COR-L47 (cell line): Measurements from ENCODE around the gene POLL.
A peak's percentile ranks its signal among the peaks of the same experiment; 100 is the strongest.
"Not testable (repeated sequence)": the region's sequence is repeated elsewhere in the genome, so short reads cannot be mapped to it uniquely, and the experiment has no call there.

Experiments
- DNase-seq: peaks from one replicate; lab custom pipeline; 2025; lab: John Stamatoyannopoulos, UW

Gene POLL

DNA sequence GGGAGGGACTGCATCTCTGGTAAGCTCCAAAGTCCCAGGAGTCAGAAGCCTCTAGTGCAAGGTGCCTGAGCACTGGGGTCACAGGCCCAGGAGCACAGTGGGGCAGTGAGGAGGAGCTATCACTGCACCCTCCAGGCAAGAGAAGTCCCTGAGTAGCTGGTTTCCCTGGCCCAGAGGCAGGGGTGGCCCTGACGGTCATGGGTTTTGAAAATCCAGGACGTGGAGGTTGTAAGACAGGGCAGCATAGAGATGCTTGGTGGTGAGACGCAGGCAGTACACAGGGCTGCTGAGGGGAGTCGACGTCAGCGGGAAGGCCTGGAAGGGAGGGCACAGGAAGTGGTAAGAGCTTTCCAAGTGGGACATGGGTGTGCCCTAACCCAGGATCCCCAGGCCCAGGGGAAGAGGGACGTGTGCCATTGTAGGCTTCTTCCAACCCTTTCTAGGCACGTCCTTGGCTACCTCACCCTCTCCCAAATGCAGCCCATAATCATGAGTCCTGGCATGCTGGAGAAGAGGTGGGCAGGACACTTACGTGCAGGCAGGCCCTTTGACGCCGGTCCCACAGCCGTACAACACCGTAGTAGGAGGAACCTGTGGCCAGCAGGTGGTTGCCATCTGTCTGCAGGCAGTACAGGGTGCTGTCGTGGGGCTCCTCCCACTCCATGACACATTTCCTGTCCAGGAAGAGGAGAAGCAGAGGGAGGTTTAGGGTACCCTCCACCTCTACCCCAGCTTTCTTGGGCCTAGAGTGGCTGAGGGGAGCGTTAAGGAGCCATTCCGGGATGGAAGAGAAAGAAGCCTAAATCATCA is 23.2 kb upstream of the POLL start:
- DNase-seq = no peak

GRCh38 chr10:101609481-101609880 is 21.4 kb upstream of the POLL start:
- DNase-seq = no peak

DNA sequence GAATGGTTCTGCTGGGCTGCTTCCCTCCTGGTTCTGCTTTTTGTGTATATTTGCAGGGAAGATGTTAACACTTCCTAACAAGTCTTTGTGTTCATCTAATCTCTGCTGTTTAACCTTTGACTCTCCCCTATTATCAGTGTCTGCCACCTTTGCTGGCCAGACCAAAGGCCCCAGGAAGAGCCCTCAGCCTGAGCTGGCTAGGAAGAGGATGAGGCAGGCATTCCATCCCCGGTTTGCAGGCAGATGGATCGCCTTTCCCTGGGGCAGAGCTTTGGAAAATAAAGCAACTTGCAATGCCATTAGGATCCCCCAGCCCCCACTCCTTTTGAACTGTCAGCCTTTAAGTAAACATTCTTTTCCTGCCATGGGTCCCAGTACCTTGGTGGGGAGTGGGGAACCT is 19.1 kb upstream of the POLL start:
- no peak for DNase-seq

DNA sequence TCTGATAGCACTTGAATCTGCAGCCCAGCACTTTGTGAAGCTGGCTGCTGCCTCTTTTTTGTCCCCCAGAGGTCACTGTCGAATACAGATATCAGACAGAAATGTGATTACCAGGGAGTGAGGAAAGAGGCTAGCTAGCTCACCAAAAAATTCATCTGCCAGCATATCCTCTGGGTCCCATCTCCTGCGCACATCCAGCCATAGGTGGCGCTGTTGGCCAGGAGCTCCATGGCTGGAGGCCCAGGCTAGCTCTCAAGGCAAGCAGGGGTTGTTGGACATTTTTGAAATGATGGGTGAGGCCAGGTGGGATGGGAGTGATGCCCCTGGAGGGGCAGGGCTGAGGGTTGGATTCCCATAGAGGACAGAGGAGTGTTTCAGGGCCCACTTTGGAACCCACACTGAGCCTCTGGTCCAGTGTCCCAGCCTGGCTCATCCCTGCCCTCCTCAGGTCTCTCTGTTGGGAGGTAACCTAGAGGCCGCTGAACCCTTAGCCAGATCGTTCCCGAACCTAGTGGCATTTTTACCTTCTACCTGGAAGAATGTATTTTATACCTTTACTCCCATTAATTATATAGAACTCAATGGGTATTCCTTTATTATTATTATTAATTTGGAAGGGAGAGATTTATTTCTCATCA is 14.8 kb upstream of the POLL start:
- DNase-seq = peak; percentile 43

DNA sequence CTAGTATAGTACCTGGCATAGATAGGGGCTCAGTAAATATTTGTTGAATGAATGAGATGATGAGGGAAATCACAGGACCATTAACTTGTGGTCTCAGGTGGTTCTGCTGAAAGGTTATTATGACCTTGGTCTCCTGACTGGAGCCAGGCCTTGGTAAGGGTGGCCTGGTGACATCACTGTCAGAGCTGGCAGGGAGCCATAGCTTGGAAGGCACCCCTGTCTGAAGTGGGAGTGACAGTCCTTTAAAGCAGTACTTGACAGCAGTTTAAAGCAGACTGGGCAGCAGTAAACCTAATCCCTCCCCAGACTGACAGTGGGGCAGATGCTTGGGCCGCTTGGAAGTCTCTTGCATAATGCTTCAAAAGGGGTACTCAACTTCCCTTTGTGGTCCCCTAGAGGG is 13.5 kb upstream of the POLL start:
- no peak for DNase-seq

DNA sequence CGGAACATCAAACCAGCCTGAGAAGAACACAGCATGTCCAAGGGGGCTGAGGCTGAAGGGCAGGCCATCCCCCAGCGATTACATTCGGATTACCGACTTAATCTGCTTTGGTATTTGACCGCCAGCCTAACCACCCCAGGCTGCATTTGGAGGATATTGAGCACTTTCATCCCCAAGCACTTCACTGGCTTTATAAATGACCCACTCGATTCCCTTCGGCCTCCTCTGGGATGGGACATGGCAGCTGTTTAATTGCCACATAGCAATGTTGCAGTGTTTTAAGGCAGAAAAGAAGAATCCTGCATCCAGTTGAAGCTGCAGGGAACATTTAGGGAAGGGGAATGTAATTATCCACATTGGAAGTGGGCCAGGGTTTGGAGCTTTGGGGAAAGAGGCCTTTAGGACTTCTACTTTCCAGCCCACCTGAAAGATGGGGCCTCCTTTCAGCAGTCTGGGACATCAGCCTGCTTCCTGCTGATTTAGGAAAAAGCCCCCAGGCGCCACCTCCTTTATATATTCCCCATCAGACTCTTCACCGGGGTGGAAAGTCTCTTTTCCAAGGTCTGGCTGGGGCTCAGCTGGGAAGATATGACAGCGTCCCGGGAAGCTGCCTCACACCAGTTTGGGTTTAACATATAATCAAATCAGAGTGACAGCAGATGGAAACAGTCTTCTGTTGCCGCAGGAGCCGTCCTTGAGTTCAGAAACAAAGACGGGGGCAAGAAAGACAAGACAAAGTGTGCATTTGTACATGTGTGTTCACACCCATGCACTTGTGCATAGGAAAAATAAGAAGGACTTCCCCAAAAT is 9.2 kb upstream of the POLL start:
- DNase-seq = no peak

GRCh38 chr10:101595591-101596433 is 7.8 kb upstream of the POLL start:
- DNase-seq = no peak

DNA sequence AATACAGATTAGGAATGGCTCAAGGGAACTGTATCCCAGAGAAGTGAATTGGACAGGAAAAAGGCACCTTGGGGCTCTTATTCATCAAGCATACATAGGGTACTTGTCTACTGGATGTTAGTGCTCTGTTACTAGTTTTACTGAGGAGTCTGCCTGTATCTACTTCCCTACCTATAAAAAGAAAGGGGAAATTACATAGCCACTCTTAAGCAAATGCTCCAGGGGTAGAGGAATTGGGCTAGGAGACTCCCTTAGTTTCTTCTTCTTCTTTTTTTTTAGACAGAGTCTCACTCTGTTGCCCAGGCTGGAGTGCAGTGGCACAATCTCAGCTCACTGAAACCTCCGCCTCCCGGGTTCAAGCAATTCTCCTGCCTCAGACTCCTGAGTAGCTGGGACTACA is 5.3 kb upstream of the POLL start:
- not testable (repeated sequence) for DNase-seq

DNA sequence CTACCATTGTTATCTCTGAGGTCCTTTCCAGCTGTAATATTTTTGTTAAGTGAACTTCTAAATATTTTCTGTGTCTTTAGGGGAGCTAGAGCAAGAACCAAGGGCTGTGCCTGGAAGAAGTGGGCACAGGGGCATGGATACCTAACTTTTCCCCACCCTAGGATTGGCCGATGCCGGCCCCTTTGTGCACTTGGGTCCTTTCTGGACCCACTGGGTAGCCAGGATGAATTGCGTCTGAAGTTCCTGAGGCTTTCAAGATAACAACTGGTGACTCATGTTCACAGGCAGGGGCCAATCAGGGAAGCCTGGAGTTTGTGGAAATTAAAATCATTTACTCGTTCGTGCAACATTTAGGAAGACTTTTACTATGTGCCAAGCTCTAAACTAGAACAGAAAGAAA is 822 bp upstream of the POLL start:
- no peak for DNase-seq

- no peak for DNase-seq
Measured at GRCh38 chr10:101585841-101586240, 2.2 kb downstream of the POLL start.

- DNase-seq = no peak
Measured at GRCh38 chr10:101580486-101581399, 7.3 kb downstream of the POLL start.

DNA sequence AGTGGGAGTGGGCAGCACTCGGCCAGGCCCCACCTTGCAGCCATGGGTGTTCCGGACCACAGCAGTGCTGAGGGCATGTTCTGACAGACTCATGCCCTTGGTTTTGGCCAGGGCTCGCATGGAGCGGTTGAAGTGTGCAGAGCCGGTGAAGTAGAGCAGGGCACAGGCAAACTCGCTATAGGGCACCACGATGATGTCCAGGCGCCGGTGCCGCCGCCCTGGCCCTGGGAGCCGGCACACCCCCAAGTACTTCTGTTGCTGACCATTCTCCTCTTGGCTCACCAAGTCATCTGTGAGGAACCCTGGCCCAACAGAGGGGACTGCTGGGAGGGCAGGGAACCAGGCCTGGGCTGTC is 8.6 kb downstream of the POLL start:
- no peak for DNase-seq

DNA sequence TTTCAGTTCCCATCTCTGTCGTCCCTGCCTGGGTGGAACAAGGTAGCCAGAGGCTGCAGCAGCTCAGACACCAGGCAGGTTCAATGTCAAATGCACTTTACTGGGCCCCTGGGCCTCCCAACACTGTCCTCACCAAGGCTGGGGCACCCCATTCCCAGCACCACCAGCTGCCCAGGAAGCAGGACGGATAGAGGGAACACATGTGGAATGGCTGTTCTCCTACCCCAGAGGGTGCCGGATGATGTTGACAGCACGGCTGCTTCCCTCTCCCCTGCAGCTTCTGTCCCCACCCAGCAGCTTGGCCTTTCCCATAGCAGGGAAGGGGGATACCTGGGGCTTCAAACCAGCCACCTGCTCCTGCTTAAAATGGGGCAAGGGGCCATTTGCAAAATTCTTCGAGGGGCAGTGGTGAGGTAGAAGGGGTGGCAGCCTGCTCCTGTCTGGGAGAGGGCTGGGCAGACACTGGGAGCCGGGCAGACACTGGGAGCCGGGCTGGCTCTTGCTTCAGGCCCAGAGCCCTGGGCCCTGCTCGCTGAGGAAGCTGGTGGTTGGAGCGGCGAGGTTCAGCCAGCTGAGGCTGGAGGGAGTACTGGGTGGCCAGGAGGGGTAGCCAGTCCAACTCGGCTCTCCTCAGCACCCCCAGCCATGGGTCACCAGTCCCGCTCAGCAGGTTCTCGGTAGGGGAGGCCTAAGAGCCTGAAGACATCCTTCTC is 9.1 kb downstream of the POLL start:
- no peak for DNase-seq

- DNase-seq = no peak
Measured at GRCh38 chr10:101578192-101578591, 9.9 kb downstream of the POLL start.

GRCh38 chr10:101577121-101577871 is 10.8 kb downstream of the POLL start:
- no peak for DNase-seq

GRCh38 chr10:101576211-101576863 is 11.7 kb downstream of the POLL start:
- DNase-seq = no peak

- no peak for DNase-seq
Measured at GRCh38 chr10:101575580-101576210, 12.4 kb downstream of the POLL start.

- DNase-seq = no peak
Measured at GRCh38 chr10:101575091-101575490, 13.0 kb downstream of the POLL start.
